Heart left ventricle (tissue), 16 donors: Measurements from ENCODE around the gene MANEA. TPM values are rescaled to one million over a fixed set of nuclear protein-coding genes. Genes with fewer than 3 reads are reported as not detected.
"Not testable (repeated sequence)": the region's sequence is repeated elsewhere in the genome, so short reads cannot be mapped to it uniquely, and the experiment has no call there.

ENCODE experiments used
- ATAC-seq, 4 donors: fragments of 200-7000 bp; cut with Tn5 transposase; one replicate each; pipeline ENCODE4 v1.9.1; 2020 to 2022; ENCODE audit warnings: moderate library complexity in 4 of 4, mild to moderate bottlenecking in 3 of 4, moderate number of reproducible peaks in 1 of 4
- DNase-seq, 5 donors: peaks; one replicate each; pipeline ENCODE4 v3.0.0-alpha.2; 2020
- H3K27ac ChIP-seq, 12 donors: fragments of 200-600 bp; sonication (generic) in 4 of 12; one replicate each; pipeline versions ENCODE4 v1.5.0 to v1.8.0; 2016 to 2022; ENCODE audit warnings: mild to moderate bottlenecking in 2 of 12
- H3K27me3 ChIP-seq, 9 donors: fragments of 200-600 bp; sonication (generic) in 2 of 9; one replicate each; pipeline versions ENCODE4 v1.5.1 to v1.8.0; 2016 to 2022; ENCODE audit warnings: mild to moderate bottlenecking in 3 of 9
- H3K36me3 ChIP-seq, 9 donors: fragments of 200-600 bp; sonication (generic) in 2 of 9; one replicate each; pipeline versions ENCODE4 v1.5.0 to v1.8.0; 2018 to 2022; ENCODE audit warnings: mild to moderate bottlenecking in 2 of 9
- H3K4me1 ChIP-seq, 12 donors: fragments of 200-600 bp; sonication (generic) in 4 of 12; one replicate each; pipeline versions ENCODE4 v1.5.0 to v1.8.0; 2016 to 2022; ENCODE audit warnings: mild to moderate bottlenecking in 3 of 12
- H3K4me3 ChIP-seq, 12 donors: fragments of 200-600 bp; sonication (generic) in 4 of 12; one replicate each; pipeline versions ENCODE4 v1.5.0 to v1.8.0; 2017 to 2022; ENCODE audit warnings: mild to moderate bottlenecking in 9 of 12, moderate library complexity in 4 of 12
- H3K9me3 ChIP-seq, 12 donors: fragments of 200-600 bp; sonication (generic) in 4 of 12; one replicate each; pipeline versions ENCODE4 v1.5.0 to v1.8.0; 2016 to 2022; ENCODE audit warnings: mild to moderate bottlenecking in 1 of 12
- CTCF ChIP-seq, 12 donors: fragments of 200-600 bp; sonication (generic) in 4 of 12; IDR thresholded peaks; one replicate each; pipeline versions ENCODE4 v1.5.0 to v1.8.0; 2018 to 2022; ENCODE audit warnings: antibody characterized with exemption in 12 of 12, mild to moderate bottlenecking in 5 of 12
- POLR2A ChIP-seq, 2 donors: fragments of 450-650 bp; IDR thresholded peaks; one replicate each; pipeline ENCODE4 v1.6.1; 2017; ENCODE audit warnings: antibody characterized with exemption in 2 of 2, mild to moderate bottlenecking in 2 of 2, moderate library complexity in 2 of 2
- WGBS, 4 donors: extraction: QIAGEN DNeasy Blood & Tissue Kit in 2 of 4; methylation state at CpG; one replicate each; pipeline versions ENCODE4 v1.1.5 to v1.1.7; 2013 to 2018; 5-methylcytosine and 5-hydroxymethylcytosine counted together
- intact Hi-C, 10 donors: fragments of 100-400 bp; cut with DNase I; formaldehyde crosslinking; loops; one replicate each; pipeline versions ENCODE4 v1.11.1 to v1.14.2; 2022
- polyA plus RNA-seq, 2 donors: library from polyadenylated mRNA; stranded (reverse); fragments of 200-250 nt; gene quantifications; one replicate each; pipeline ENCODE4 v1.2.3, GENCODE V29; 2013
- total RNA-seq, 9 donors: library from RNA; depleted of rRNA in 2 of 9; stranded (reverse); fragments of >200 nt in 2 of 9; fragmentation: NEBNext Ultra II Directional in 3 of 9; extraction: Animal tissue kit (Norgen Biotek cat#: 25700) in 3 of 9; gene quantifications; one replicate each; pipeline versions ENCODE4 v1.1.0 to v1.2.4, GENCODE V29; 2016 to 2023
- donor health status: ischemic (EF 13 %, LVEDD 7.1; RV severe dilation, severe dysfunction).
- donor health status: healthy with polysubstance abuse.
- donor health status: DM: no; HTN: yes; CAD: no.
- donor health status: DM: no; HTN: no; CAD: no.
- donor health status: ischemic (EF 25% LVEDD 6.9; RV normal size, moderate dysfunction).
- donor health status: ischemic (EF 25% LVEDD 5.7; RV mildly dilated, moderate dysfunction).
- donor health status: healthy.
- donor health status: DM: yes; HTN: yes; CAD: no.
- donor health status: ischemic (EF 35%, LVEDD 5.7; RV mildly dilated, moderate dysfunction).
- donor health status: nonischemic (EF 11% LVEDD 7.7; RV severe dilation, severe dysfunction).
- donor health status: DM: yes; HTN: yes; CAD: no.
- donor health status: PGD.
- donor health status: ischemic (EF 29% LVEDD 5.4; RV normal size, mild dysfunction).
- donor health status: nonischemic (EF 23%, LVEDD 6.1; RV moderate dilation, normal function).

MANEA gene
- total and polyA plus RNA-seq, 11 donors, result 2.4 to 8.7 (median 5.6) TPM

- Histone ChIP-seq H3K27ac (no peak overlapping the region), H3K4me3 (no peak overlapping the region), H3K9me3 (peaks cover 0 to 4% (median 0%) of the 10 kb centered on the region in 12 donors), H3K27me3 (no peaks in the 10 kb centered on the region), H3K36me3 (no peaks in the 10 kb centered on the region), H3K4me1 (no peaks in the 10 kb centered on the region)
- ATAC-seq (no peak), DNase-seq (no peak)
- 76 to 90% (median 81%) methylated on average over 1 of the region's 1 CpG for WGBS, 4 donors
- TF ChIP-seq CTCF (IDR thresholded peaks at IDR 0.05) (no peak), POLR2A (IDR thresholded peaks at IDR 0.05) (no peak)
- intact Hi-C loops, result no loop called here
Observed at GRCh38 chr6:95553880-95554279, 23.5 kb upstream of the MANEA start.

GRCh38 chr6:95560956-95561355 lies 16.4 kb upstream of the MANEA start:
- H3K4me3 ChIP-seq, H3K36me3 ChIP-seq, H3K9me3 ChIP-seq, H3K27ac ChIP-seq, intact Hi-C loops, DNase-seq, H3K27me3 ChIP-seq, ATAC-seq, H3K4me1 ChIP-seq: not testable (repeated sequence)
- 47 to 55% (median 49%) methylated on average over 5 of the region's 5 CpGs for WGBS, 4 donors

- Histone ChIP-seq H3K4me1 (peaks cover 0 to 12% (median 0%) of the 10 kb centered on the region in 12 donors), H3K9me3 (no peaks in the 10 kb centered on the region), H3K27me3 (no peaks in the 10 kb centered on the region), H3K4me3 (no peak overlapping the region), H3K36me3 (no peaks in the 10 kb centered on the region), H3K27ac (no peak overlapping the region)
- no peak for DNase-seq
- 82 to 88% (median 86%) methylated on average over 5 of the region's 5 CpGs for WGBS, 4 donors
- intact Hi-C loops, result no loop called here
- TF ChIP-seq POLR2A (IDR thresholded peaks at IDR 0.05), result no peak
- TF ChIP-seq CTCF (IDR thresholded peaks at IDR 0.05), result no peak
- no peak for ATAC-seq
Observed at GRCh38 chr6:95569560-95569959, 7.8 kb upstream of the MANEA start.

GRCh38 chr6:95572098-95572497 lies 5.2 kb upstream of the MANEA start:
- no peak for ATAC-seq
- H3K36me3 ChIP-seq, result no peaks in the 10 kb centered on the region
- no peak overlapping the region for H3K27ac ChIP-seq
- no peaks in the 10 kb centered on the region for H3K27me3 ChIP-seq
- TF ChIP-seq CTCF (IDR thresholded peaks at IDR 0.05) (no peak), POLR2A (IDR thresholded peaks at IDR 0.05) (no peak)
- intact Hi-C loops, result loop anchor here in 1 of 10 donors (10.0 kb wide), 1 partner anchor 953 kb away; the partner anchor contains the start of gene UFL1
- H3K4me1 ChIP-seq, result peaks cover 0 to 32% (median 14%) of the 10 kb centered on the region in 12 donors
- H3K4me3 ChIP-seq, result no peak overlapping the region
- no peaks in the 10 kb centered on the region for H3K9me3 ChIP-seq
- 78 to 79% (median 79%) methylated on average over 2 of the region's 2 CpGs for WGBS, 4 donors
- no peak for DNase-seq

GRCh38 chr6:95574811-95575210 lies 2.5 kb upstream of the MANEA start:
- Histone ChIP-seq H3K4me1 (peaks cover 0 to 42% (median 15%) of the 10 kb centered on the region in 12 donors), H3K4me3 (peak overlapping the region in 3 of 12 donors; percentile 77 to 83 (median 81)), H3K27me3 (no peaks in the 10 kb centered on the region), H3K27ac (no peak overlapping the region), H3K36me3 (no peaks in the 10 kb centered on the region), H3K9me3 (no peaks in the 10 kb centered on the region)
- no peak for ATAC-seq
- DNase-seq, result no peak
- TF ChIP-seq CTCF (IDR thresholded peaks at IDR 0.05), result no peak
- TF ChIP-seq POLR2A (IDR thresholded peaks at IDR 0.05), result no peak
- intact Hi-C loops, result loop anchor here in 1 of 10 donors (10.0 kb wide), 1 partner anchor 950 kb away; the partner anchor contains the start of gene UFL1
